DND-41 (cell line): ENCODE measurements around the gene PDE4D.

Source experiments
- ATAC-seq: fragments of 200-7000 bp; cut with Tn5 transposase; 3 replicates; pipeline ENCODE4 v1.9.1; 2021; ENCODE audit warnings: low read depth; ENCODE audit not compliant: insufficient read depth
- DNase-seq: peaks from one replicate; pipeline ENCODE4 v3.0.0-alpha.2; 2020
- H2AFZ ChIP-seq: 2 replicates; pipeline ENCODE4 v1.6.0; 2012; ENCODE audit warnings: low read depth, low read length
- H3K27ac ChIP-seq: 2 replicates; pipeline ENCODE4 v1.5.1; 2012; ENCODE audit warnings: low read length, inconsistent platforms
- H3K27me3 ChIP-seq: fragments of 200-600 bp; sonication (generic); 2 replicates; pipeline ENCODE4 v1.6.0; 2012; ENCODE audit warnings: low read length, mild to moderate bottlenecking, inconsistent platforms; ENCODE audit not compliant: insufficient read depth, poor library complexity
- H3K36me3 ChIP-seq: 2 replicates; pipeline ENCODE4 v1.5.1; 2012; ENCODE audit warnings: low read length, inconsistent platforms; ENCODE audit not compliant: insufficient read depth
- H3K4me1 ChIP-seq: 2 replicates; pipeline ENCODE4 v1.5.1; 2012; ENCODE audit warnings: mild to moderate bottlenecking, low read length; ENCODE audit not compliant: insufficient read depth
- H3K4me2 ChIP-seq: 2 replicates; pipeline ENCODE4 v1.6.0; 2012; ENCODE audit warnings: mild to moderate bottlenecking, moderate library complexity, low read length, inconsistent platforms; ENCODE audit not compliant: insufficient read depth
- H3K4me3 ChIP-seq, 2 experiments: fragments of 200-600 bp in 1 of 2; shearing (Covaris generic) in 1 of 2; 2 replicates each; pipeline ENCODE4 v1.5.1; 2012 to 2016; ENCODE audit warnings: inconsistent platforms in 2 of 2, low read length in 2 of 2, mild to moderate bottlenecking in 2 of 2, low read depth in 1 of 2, moderate library complexity in 1 of 2
- H3K79me2 ChIP-seq: 2 replicates; pipeline ENCODE4 v1.6.0; 2012; ENCODE audit warnings: low read length, inconsistent platforms; ENCODE audit not compliant: insufficient read depth
- H3K9ac ChIP-seq: 2 replicates; pipeline ENCODE4 v1.6.0; 2012; ENCODE audit warnings: low read depth, mild to moderate bottlenecking, inconsistent platforms, low read length, moderate library complexity
- H3K9me3 ChIP-seq: 2 replicates; pipeline ENCODE4 v1.5.1; 2012; ENCODE audit warnings: low read length, moderate library complexity, mild to moderate bottlenecking, inconsistent platforms; ENCODE audit not compliant: insufficient read depth, severe bottlenecking
- H4K20me1 ChIP-seq: 2 replicates; pipeline ENCODE4 v1.6.0; 2012; ENCODE audit warnings: low read length; ENCODE audit not compliant: insufficient read depth
- EZH2 ChIP-seq: IDR thresholded peaks from 3 replicates; pipeline ENCODE4 v1.6.1; 2012; ENCODE audit warnings: borderline replicate concordance, low read depth, mild to moderate bottlenecking, moderate library complexity, low read length, inconsistent platforms; ENCODE audit not compliant: severe bottlenecking
- TF ChIP-seq, protein P1 (sequence below): IDR thresholded peaks from 2 replicates; pipeline ENCODE4 v1.5.1; 2012; ENCODE audit warnings: borderline replicate concordance, low read length, moderate library complexity, mild to moderate bottlenecking; ENCODE audit not compliant: poor library complexity, severe bottlenecking; ENCODE audit errors: extremely low read depth

Gene PDE4D

DNA sequence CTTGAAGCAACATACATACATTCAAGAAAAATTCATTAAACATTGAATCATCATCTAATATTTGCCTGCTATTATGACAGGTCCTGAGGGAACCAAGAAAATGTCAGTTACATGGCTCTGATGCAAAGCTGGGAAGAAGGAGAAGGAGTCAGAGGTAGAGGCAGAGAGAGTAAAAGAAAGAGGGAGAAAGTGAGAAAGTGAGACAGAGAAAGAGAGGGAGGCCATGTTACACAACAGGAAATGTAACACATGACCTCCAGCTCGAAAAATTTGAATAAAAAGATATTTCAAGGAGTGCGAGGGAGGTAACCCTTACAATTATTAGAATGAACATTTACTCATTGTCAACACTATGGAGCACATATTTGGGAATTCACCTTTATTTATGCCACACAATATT is 189.7 kb downstream of the PDE4D start:
- Histone ChIP-seq H3K4me2 (no peak overlapping the region), H3K36me3 (no peaks in the 10 kb centered on the region), H3K4me3 (no peak overlapping the region), H3K9ac (no peak overlapping the region), H3K27ac (no peak overlapping the region), H2AFZ (no peak overlapping the region), H3K27me3 (no peaks in the 10 kb centered on the region), H3K9me3 (no peaks in the 10 kb centered on the region), H3K79me2 (no peaks in the 10 kb centered on the region), H3K4me1 (no peaks in the 10 kb centered on the region), H4K20me1 (no peaks in the 10 kb centered on the region)
- no peak for DNase-seq
- TF ChIP-seq, protein P1, sequence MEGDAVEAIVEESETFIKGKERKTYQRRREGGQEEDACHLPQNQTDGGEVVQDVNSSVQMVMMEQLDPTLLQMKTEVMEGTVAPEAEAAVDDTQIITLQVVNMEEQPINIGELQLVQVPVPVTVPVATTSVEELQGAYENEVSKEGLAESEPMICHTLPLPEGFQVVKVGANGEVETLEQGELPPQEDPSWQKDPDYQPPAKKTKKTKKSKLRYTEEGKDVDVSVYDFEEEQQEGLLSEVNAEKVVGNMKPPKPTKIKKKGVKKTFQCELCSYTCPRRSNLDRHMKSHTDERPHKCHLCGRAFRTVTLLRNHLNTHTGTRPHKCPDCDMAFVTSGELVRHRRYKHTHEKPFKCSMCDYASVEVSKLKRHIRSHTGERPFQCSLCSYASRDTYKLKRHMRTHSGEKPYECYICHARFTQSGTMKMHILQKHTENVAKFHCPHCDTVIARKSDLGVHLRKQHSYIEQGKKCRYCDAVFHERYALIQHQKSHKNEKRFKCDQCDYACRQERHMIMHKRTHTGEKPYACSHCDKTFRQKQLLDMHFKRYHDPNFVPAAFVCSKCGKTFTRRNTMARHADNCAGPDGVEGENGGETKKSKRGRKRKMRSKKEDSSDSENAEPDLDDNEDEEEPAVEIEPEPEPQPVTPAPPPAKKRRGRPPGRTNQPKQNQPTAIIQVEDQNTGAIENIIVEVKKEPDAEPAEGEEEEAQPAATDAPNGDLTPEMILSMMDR, result no peak
- no peak for TF ChIP-seq EZH2
- ATAC-seq, result no peak

DNA sequence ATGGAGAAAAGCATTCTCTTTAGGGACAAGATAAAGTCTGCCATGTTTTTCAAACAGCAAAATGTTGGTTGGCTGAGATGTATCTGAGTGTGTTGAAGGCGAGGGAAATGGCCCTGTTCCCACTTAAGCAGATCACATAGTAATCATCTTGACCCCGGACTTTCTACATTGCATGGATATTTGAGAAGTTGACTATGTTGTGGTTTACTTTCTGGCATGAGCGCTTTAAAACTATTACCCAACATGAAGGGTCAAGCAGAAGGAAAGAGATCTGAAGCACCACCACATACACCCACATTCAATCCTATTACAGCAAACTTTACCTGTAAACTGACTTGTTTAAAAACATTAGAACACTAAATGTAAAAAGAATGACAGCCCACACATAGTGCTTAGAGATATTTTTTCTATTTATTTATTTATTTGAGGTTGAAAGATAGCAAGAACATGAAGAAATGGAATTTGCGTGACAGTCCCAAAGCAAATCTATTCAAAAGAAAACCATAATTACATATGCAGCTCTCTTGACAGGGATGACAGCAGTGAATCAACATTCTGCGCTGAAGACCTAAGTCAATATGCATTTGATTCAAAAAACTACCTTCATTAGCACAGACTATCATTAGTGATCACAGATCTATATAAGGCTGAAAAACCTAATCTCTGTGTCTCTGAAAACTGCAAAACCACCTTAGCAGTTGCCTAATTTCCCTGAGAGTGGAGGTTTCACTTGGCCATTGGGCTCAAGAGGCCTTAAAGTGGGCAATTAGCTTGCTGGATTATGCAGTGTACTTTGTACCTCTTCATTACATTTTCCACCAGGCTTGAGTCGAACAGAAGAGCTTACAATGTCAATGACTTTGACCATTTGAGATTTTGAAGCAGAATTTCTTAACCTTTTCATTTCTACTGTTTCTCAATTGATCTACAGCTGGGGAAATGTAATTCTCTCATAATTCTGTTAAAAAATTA is 195.0 kb downstream of the PDE4D start:
- Histone ChIP-seq H3K27me3 (no peaks in the 10 kb centered on the region), H4K20me1 (no peaks in the 10 kb centered on the region), H3K4me1 (no peaks in the 10 kb centered on the region), H3K36me3 (no peaks in the 10 kb centered on the region), H3K9ac (no peak overlapping the region), H3K27ac (no peak overlapping the region), H3K79me2 (no peaks in the 10 kb centered on the region), H3K4me2 (no peak overlapping the region), H3K9me3 (no peaks in the 10 kb centered on the region), H2AFZ (no peak overlapping the region), H3K4me3 (no peak overlapping the region)
- no peak for DNase-seq
- TF ChIP-seq EZH2, result no peak
- TF ChIP-seq, protein P1, result no peak
- ATAC-seq, result no peak

DNA sequence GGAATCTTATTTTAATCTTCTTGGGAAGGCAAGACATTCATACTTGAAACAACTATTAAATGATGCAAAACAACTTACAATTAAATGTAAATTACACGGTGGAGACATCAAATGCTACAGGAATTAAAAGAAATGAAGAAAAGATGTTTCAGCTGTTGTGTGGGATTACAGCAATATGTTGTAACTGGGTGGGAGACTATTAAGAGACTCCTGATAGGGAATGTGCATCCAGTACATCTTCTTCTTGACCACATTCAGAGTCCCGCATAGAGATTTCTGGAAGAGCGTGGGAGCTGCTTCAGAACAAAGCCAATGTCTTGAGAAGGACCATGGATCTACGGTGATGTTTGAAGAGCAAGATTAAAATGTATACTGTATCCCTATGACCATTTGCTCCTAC is 199.1 kb downstream of the PDE4D start:
- H3K4me1 ChIP-seq, result no peaks in the 10 kb centered on the region
- H3K79me2 ChIP-seq, result no peaks in the 10 kb centered on the region
- no peak overlapping the region for H3K9ac ChIP-seq
- H4K20me1 ChIP-seq, result no peaks in the 10 kb centered on the region
- H3K9me3 ChIP-seq, result no peaks in the 10 kb centered on the region
- H3K36me3 ChIP-seq, result no peaks in the 10 kb centered on the region
- ATAC-seq (no peak), DNase-seq (no peak)
- H3K27ac ChIP-seq, result no peak overlapping the region
- H3K4me3 ChIP-seq, result no peak overlapping the region
- H3K4me2 ChIP-seq, result no peak overlapping the region
- H3K27me3 ChIP-seq, result no peaks in the 10 kb centered on the region
- no peak overlapping the region for H2AFZ ChIP-seq
- no peak for TF ChIP-seq EZH2
- TF ChIP-seq, protein P1, result no peak
